SU-DHL-6 (cell line): ENCODE data around the gene RIPPLY3.

Experiments used
- EZH2phosphoT487 ChIP-seq: fragments of 200-600 bp; sonication (generic), shearing (Covaris generic); conservative IDR thresholded peaks from 2 replicates; pipeline ENCODE4 v1.6.1; 2018; ENCODE audit warnings: mild to moderate bottlenecking, antibody characterized with exemption, low read length, moderate library complexity, mixed read lengths
- TF ChIP-seq, protein P1 (sequence below): fragments of 200-600 bp; sonication (generic); IDR thresholded peaks from one replicate; pipeline ENCODE4 v1.5.1; 2017; ENCODE audit warnings: antibody characterized with exemption, mild to moderate bottlenecking, low read length, moderate library complexity; ENCODE audit not compliant: insufficient read depth, poor library complexity, severe bottlenecking

GRCh38 chr21:37005548-37006485 is 685 bp upstream of the RIPPLY3 start:
- TF ChIP-seq, protein P1, sequence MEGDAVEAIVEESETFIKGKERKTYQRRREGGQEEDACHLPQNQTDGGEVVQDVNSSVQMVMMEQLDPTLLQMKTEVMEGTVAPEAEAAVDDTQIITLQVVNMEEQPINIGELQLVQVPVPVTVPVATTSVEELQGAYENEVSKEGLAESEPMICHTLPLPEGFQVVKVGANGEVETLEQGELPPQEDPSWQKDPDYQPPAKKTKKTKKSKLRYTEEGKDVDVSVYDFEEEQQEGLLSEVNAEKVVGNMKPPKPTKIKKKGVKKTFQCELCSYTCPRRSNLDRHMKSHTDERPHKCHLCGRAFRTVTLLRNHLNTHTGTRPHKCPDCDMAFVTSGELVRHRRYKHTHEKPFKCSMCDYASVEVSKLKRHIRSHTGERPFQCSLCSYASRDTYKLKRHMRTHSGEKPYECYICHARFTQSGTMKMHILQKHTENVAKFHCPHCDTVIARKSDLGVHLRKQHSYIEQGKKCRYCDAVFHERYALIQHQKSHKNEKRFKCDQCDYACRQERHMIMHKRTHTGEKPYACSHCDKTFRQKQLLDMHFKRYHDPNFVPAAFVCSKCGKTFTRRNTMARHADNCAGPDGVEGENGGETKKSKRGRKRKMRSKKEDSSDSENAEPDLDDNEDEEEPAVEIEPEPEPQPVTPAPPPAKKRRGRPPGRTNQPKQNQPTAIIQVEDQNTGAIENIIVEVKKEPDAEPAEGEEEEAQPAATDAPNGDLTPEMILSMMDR, result no peak
- TF ChIP-seq EZH2phosphoT487, result no peak
